GM12892 (cell line): Measurements from ENCODE around the gene MEGF9.

ENCODE experiments used
- DNase-seq: peaks from one replicate; pipeline ENCODE4 v3.0.0; 2011; ENCODE audit not compliant: insufficient read length
- FAIRE-seq: peaks from 2 replicates; lab custom pipeline; 2011; peaks lifted over from hg19 to GRCh38; lab: Jason Lieb, UNC
- POLR2A ChIP-seq: IDR thresholded peaks from 2 replicates; pipeline ENCODE4 v1.6.1; 2011; ENCODE audit warnings: low read depth, low read length, control low read depth
- POLR2AphosphoS5 ChIP-seq: IDR thresholded peaks from 2 replicates; pipeline ENCODE4 v1.6.1; 2011; ENCODE audit warnings: low read depth, low read length, control low read depth
- TAF1 ChIP-seq: IDR thresholded peaks from 2 replicates; pipeline ENCODE4 v1.6.1; 2011; ENCODE audit warnings: low read depth, mild to moderate bottlenecking, control low read depth, low read length, borderline replicate concordance

MEGF9 gene

GRCh38 chr9:120694559-120694958, 19.7 kb downstream of the MEGF9 start:
- FAIRE-seq (no peak), DNase-seq (no peak)
- TF ChIP-seq POLR2AphosphoS5 (no peak), POLR2A (no peak), TAF1 (no peak)

GRCh38 chr9:120693700-120694008, 20.6 kb downstream of the MEGF9 start:
- FAIRE-seq = no peak
- no peak for DNase-seq
- TF ChIP-seq POLR2AphosphoS5 = no peak
- TF ChIP-seq POLR2A = no peak
- no peak for TF ChIP-seq TAF1

- FAIRE-seq (peak; percentile 33), DNase-seq (no peak)
- TF ChIP-seq POLR2A = no peak
Measured at GRCh38 chr9:120692901-120693699, 21.2 kb downstream of the MEGF9 start.

GRCh38 chr9:120690372-120690771, 23.9 kb downstream of the MEGF9 start:
- DNase-seq (no peak), FAIRE-seq (no peak)
- TF ChIP-seq POLR2A (no peak), TAF1 (no peak), POLR2AphosphoS5 (no peak)

- FAIRE-seq = no peak
- TF ChIP-seq TAF1 (no peak), POLR2A (no peak), POLR2AphosphoS5 (no peak)
- no peak for DNase-seq
Measured at GRCh38 chr9:120689860-120690259, 24.4 kb downstream of the MEGF9 start.

- TF ChIP-seq POLR2AphosphoS5 = no peak
- DNase-seq (no peak), FAIRE-seq (no peak)
Measured at GRCh38 chr9:120688758-120689157, 25.5 kb downstream of the MEGF9 start.

GRCh38 chr9:120683150-120683549, 31.1 kb downstream of the MEGF9 start:
- no peak for FAIRE-seq
- TF ChIP-seq TAF1 = no peak
- TF ChIP-seq POLR2AphosphoS5 = no peak
- TF ChIP-seq POLR2A = no peak
- no peak for DNase-seq

GRCh38 chr9:120681121-120681520, 33.1 kb downstream of the MEGF9 start:
- DNase-seq (no peak), FAIRE-seq (no peak)
- TF ChIP-seq POLR2AphosphoS5 (no peak), POLR2A (no peak), TAF1 (no peak)

GRCh38 chr9:120680579-120680978, 33.7 kb downstream of the MEGF9 start:
- no peak for TF ChIP-seq POLR2A
- no peak for TF ChIP-seq POLR2AphosphoS5
- no peak for TF ChIP-seq TAF1
- no peak for FAIRE-seq
- no peak for DNase-seq

- FAIRE-seq (no peak), DNase-seq (no peak)
- no peak for TF ChIP-seq POLR2AphosphoS5
- TF ChIP-seq POLR2A = no peak
- TF ChIP-seq TAF1 = no peak
Measured at GRCh38 chr9:120680161-120680560, 34.1 kb downstream of the MEGF9 start.

- TF ChIP-seq POLR2A = no peak
- no peak for TF ChIP-seq TAF1
- TF ChIP-seq POLR2AphosphoS5 = no peak
- DNase-seq = no peak
- FAIRE-seq = no peak
Measured at GRCh38 chr9:120677965-120678364, 36.3 kb downstream of the MEGF9 start.

GRCh38 chr9:120676767-120677402, 37.4 kb downstream of the MEGF9 start:
- DNase-seq (no peak), FAIRE-seq (no peak)
- TF ChIP-seq TAF1 (no peak), POLR2AphosphoS5 (no peak), POLR2A (no peak)

- DNase-seq (no peak), FAIRE-seq (no peak)
- no peak for TF ChIP-seq POLR2AphosphoS5
- TF ChIP-seq POLR2A = no peak
- TF ChIP-seq TAF1 = no peak
Measured at GRCh38 chr9:120668399-120668798, 45.9 kb downstream of the MEGF9 start.
